ENCODE data around the gene CLSTN2.

CLSTN2 gene

GRCh38 chr3:140055092-140055791 lies 120.3 kb downstream of the CLSTN2 start:
- no peak for DNase-seq

GRCh38 chr3:140056047-140056446 lies 121.1 kb downstream of the CLSTN2 start:
- DNase-seq = no peak

DNA sequence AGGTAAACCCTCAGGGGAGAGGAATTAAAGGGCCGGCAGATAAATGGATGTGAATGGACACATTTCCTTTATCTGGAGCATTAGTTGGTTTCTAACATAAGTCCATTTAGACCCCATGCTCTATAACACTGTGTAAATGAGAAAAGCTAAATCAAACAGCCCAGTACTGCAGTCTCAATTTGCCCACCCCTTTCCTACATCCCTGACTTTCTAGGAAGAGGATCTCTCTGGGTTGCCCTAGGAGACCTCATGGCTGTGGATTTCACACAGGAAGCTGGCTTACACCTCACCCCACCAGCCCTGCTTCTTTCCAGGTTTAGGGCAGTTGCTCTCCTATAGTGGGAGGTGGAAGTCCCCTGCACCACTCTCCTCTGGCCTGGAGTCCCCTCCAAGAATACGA lies 126.2 kb downstream of the CLSTN2 start:
- no peak for DNase-seq

DNA sequence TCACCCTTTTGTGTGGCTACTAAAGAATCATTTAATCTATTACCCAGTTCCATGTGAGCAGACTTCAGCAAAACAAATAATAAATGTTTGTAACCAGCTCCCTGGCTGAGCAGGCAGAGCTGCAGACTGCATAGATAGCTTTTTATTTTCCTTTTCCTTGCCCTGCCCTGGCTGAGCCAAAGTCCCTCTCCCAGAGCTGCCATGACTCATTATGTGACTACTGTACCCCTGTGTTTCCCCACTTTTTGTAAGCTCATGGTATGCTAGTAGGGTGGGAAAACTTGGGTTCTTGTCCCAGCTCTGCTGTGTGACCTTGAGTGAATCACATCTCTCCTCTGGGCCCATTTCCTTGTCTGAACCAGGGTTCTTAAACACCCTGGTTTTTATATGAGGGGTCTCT lies 127.5 kb downstream of the CLSTN2 start:
- no peak for DNase-seq

DNA sequence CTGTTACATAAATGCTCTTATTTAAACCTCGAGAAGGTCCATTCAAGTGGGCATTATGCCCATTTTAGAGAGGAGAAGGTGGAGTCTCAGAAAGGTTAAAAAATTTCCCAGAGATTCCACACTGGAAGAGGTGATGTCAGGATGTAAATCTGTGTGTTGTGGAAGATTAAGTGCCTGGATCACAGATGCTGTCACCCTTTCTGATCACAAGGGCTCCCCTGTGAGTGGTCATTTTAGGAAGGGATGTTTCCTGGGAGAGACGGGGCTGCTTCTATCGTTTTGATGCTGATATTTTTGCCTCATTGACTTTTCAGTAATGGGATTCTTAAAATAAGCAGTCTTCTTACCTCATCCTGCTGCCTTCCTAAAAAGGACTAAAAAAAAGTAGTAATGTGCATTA lies 132.5 kb downstream of the CLSTN2 start:
- DNase-seq = no peak

DNA sequence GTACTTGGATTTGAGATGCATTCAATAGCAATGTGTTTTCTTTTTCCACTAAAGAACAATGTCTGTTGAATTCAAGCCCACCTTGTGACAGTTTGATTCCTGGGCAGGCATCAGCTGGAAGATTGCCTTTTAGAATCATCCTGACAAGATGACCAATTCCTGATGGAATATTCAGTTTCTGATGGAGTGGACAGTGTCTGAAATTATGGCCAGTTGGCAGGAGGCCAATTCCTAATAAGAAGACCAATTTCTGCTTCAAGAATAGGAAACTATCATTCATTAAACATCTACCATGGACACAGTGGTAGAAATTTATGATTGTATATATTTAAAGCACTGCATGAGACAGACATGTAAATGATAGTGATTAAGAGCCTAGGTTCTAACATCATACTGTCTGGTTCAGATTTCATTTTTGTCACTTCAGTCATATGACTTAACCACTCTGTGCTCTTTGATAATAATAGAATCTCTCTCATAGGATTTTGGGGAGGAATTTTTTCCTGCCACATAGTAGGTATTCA lies 133.6 kb downstream of the CLSTN2 start:
- DNase-seq = no peak

DNA sequence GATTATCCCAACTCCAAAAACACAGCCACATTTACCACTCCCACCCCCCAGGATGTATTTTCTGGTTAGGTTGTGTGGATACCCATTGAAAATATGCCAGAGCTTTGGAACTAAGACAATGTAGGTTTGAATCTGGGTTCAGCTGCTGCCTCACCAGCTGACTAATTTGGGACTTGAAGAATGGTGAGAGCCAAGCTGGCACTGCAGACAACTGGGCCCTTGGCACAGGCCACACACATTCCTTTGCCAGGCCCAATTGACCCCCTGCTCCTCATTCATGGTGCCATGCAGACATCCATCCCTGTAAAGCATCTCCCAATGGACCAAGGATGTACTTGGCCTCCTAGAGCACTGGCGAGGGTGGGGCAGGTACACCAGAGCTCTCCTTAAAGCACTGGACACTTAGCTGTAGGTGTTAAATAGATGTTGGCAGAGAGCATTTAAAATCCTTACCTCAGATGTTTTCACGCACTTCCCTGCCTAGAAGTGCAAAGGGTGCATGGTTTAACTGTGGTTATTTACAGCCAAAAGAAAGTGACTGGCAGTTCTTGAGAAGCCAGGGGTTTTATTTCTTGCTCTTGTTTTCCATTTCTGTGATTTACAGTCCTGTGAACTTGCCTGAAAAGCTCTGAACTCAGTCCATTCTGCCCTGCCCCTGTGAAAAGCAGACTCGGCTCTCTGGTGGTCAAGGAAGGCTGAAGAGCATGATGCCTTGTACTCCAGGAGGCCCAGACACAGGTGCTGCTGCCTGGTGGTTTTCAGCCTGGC lies 138.5 kb downstream of the CLSTN2 start:
- no peak for DNase-seq

DNA sequence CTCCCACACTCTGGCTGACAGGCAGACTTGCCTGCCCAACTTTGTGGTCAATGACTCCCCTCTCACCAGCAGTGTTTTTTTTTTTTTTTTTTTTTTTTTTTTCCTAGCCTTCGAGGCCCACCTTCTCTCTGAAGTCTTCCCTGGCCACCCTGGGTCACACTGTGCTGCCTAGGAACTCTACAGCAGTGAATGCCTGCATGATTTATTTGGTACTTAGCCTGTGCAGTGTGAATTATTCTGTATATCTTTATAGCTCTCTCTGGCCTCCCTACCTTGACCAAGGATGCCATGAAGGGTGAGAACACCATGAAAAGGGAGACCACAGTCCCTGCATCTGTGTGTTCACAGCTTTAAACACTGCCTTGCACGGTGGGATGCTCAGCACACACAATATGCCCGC lies 141.6 kb downstream of the CLSTN2 start:
- no peak for DNase-seq

DNA sequence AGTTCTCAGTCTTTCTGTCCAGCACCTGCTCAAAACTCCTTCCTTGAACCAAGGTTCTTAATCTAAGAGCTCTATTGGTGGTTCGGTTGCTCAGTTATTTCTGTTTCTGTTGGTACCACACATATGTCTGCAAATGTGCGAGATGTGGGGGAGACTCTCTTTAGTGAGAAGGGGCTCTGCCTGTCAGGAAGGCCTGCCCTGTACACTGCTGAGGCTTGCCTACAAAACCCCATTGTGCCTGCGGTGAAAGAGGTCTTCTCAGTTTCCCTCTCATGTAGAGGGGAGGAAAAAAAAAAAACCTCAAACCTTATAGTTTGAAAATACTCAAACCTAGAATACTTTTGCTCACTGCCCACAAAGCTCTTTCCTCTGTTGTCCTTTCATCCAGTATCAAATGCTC lies 142.4 kb downstream of the CLSTN2 start:
- DNase-seq = no peak

- no peak for DNase-seq
Measured at GRCh38 chr3:140078343-140078742, 143.4 kb downstream of the CLSTN2 start.

- DNase-seq = no peak
Measured at GRCh38 chr3:140078940-140079339, 144.0 kb downstream of the CLSTN2 start.

DNA sequence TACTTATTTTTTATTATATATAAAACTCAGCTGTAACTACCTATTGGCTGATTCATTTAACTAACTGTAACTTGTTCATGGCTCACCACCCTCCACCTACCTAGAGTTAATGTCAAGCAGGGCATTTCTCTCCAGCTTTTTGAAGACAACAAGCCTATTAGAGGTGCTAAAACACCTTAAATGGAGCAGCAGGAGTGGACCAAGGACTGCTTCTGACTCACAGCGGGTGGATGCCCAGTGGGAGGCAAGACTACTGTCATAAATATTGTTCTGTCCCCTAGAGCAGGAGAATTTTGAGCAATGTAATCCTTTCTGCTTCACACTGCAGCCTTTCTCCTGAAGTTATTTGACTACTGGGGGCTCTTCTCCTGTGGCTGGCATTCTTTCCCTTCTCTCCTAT lies 146.9 kb downstream of the CLSTN2 start:
- no peak for DNase-seq

DNA sequence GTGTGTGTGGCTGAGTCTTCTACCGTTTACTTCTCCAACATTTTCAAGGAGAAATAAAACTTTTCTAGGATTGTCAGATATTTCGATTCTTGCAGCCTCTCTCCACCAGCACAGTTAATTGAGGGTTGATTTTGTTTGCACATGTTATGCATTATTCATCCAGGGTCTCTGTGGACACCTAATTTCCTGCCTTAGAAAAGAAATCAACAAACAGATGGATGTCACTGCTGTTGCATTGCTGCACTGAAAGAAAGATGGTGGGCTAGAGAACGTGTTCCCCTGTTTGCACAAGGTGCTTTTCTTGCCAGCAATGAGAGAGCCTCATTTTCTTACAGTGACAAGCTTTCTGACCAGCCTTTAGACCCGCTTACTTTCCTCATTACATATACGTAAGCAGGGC lies 150.0 kb downstream of the CLSTN2 start:
- no peak for DNase-seq

- DNase-seq = no peak
Measured at GRCh38 chr3:140086642-140087041, 151.7 kb downstream of the CLSTN2 start.

DNA sequence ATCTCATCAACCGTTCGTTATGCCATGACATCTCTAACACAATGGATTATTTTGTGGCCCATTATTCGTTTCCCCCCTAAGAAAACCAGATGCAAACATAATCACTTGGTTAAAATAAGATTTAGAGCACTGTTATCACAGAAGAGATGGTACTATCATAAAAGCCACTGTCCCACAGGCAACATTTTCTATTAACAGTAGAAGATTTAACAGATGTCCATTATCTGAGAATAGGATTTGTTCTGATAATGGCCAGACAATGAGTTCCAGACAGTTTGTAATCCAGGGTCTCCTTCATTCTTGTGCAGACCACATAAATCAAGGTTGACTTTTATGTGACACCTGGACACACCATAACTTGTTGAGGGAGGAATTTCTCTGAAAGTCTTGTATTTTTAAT lies 153.1 kb downstream of the CLSTN2 start:
- no peak for DNase-seq

DNA sequence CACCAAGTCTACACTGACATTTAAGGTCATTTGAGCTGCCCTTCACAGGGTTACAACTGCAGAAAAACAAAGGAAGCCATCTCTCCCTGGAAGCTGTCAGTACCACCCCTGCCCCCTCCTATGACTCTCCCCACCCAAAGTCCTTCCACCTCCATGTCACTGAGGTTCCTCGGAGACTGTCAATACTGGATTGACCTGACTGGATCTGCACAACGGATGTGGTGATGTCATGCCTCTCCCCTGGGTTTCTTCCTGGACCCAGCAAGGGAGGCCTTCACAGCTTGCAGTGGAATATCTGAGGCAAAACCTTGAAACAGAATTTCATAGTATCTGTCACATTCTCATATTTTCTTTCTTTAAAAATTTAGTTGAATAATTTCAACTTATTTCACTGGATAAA lies 153.5 kb downstream of the CLSTN2 start:
- no peak for DNase-seq

DNA sequence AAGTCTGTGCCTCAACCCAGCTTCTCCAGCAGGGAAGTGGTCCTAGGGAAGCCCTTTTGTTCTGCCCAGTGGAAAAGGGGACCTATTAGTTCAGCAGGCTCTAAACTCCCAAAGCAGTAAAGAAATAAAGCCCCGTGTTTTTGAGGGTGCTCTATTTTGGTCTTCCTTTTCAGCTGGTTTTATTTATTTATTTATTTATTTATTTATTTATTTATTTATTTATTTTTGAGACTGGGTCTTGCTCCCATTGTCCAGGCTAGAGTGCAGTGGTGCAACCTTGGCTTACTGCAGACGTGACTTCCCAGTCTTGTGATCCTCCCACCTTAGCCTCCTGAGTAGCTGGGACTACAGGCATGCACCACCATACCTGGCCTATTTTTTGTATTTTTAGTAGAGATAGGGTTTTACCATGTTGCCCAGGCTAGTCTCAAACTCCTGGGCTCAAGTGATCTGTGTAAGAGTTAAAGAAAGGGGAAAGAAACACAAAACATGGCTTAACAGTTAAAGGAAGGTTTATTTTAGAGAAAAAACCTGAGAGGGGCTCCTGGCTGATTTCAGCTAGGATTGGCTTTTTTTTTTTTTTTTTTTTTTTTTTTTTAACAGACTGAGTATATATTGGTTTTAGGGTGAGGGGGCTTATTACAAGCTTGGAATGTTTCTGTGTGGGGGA lies 154.6 kb downstream of the CLSTN2 start:
- no peak for DNase-seq

GRCh38 chr3:140091143-140091542 lies 156.2 kb downstream of the CLSTN2 start:
- DNase-seq = no peak

DNA sequence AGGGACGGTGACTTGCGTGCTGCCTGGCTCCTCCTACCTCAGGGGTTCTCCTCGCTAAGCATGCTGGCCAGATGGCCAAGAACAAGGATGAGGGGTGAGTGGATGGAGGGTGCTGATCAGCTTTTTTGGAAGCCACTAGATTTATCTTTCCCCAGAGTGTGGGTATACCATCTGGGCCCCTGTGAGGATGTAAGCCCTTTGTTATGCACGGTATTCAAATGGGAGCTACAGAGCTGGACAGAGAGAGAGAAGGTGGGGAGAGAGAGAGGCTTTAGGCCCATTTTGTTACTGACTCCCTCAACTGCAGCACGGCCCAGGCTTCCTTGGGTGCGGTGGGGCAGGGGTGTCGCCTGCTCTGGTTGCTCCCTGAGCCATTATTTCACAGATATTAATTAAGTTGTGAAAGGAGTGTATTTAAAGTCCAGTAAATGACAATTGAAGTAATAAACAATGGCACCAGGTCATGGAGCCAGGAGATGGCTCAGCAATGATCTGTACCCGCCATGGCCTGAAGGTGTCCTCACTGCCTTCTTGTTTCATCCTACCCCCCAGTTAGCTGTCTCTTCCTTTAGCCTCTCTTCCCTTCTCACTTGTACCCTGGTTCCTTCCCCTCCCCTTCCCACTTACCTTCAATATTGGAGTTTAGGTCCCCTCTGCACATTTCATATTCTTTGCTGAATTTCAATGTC lies 158.0 kb downstream of the CLSTN2 start:
- no peak for DNase-seq

DNA sequence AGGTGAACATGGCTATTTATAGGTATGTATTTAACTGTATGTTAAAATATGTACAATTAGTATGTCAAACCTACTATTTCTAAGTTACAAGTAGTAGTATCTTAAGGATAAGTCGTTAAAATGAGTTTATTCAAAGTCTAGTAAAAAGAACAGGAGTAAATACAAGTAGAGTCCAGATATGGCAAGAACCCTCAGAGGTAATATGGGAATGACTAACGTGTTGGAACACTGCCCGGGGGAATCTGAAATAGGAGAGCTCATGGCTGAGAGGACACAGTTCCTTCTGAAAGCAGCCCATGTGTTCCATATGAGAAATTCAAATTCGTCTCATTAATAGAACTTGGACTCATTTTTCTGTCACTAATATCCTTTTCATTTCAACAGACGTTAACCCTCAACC lies 158.8 kb downstream of the CLSTN2 start:
- DNase-seq = no peak

DNA sequence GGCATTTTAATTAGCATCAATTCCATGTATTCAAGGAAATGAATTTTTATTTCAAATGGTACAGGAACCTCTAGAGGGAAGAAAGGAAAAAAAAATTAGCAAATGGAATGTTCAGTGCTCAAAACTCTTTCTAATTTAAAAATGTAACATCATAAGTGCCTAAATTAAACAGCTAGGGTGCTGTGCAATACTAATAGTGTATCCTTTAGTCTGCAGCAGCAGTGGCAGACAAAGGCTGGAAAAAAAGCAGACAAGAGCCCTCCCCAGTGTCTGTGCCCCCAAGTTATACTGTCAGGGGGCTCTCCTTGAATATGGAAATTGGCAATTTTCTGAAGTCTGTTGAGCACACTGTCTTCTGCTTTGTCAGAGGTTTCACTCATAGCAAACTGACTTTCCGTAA lies 159.5 kb downstream of the CLSTN2 start:
- DNase-seq = no peak

DNA sequence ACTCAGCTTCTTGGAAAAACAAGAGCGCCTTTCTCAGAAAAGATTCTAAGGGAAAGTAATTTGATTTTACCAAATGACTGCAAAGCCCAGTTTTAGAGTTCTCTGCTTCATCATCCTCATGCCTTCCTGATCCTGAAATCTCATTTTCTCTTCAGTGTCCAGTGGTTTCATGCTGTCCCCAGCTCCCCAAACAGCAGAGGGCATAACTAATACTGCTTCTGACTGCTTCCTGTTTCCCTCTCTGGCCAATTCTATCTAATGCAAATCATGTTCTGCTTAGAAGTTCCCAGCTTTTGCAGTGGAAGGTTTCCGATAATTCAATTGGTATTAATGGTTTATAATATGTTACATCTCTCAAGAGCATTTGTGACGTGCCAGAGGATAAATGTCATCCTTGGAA lies 161.1 kb downstream of the CLSTN2 start:
- DNase-seq = no peak

All from activated CD8-positive, alpha-beta memory T cell treated with anti-CD3 and anti-CD28 coated beads for 24 hours (primary cell).